B cell (primary cell): ENCODE measurements around the gene INAFM2. TPM values are rescaled to one million over a fixed set of nuclear protein-coding genes. Genes with fewer than 3 reads are reported as not detected.

Experiments used
- ATAC-seq: fragments of 200-7000 bp; cut with Tn5 transposase; one replicate; pipeline ENCODE4 v1.10.0; 2021; ENCODE audit warnings: low read depth, mild to moderate bottlenecking, moderate number of reproducible peaks, moderate library complexity
- CTCF ChIA-PET: fragments of 350-600 bp; sonication (Branson Sonifier 250); formaldehyde crosslinking; loops from one replicate; lab custom pipeline; 2021; ENCODE audit warnings: antibody characterized with exemption, inconsistent platforms; lab: Charles Lee
- POLR2A ChIA-PET: fragments of 350-600 bp; sonication (Branson Sonifier 250); formaldehyde crosslinking; loops from one replicate; lab custom pipeline; 2021; ENCODE audit warnings: antibody characterized with exemption; lab: Charles Lee
- DNase-seq: peaks from one replicate; pipeline ENCODE4 v3.0.0; 2013
- H2AFZ ChIP-seq: 2 replicates; pipeline ENCODE4 v1.6.1; 2012; ENCODE audit warnings: mild to moderate bottlenecking, low read depth, low read length; ENCODE audit not compliant: insufficient read depth, poor library complexity, severe bottlenecking
- H3K27ac ChIP-seq, 2 donors: 1 replicate in 1 of 2; 2 replicates in 1 of 2; pipeline ENCODE4 v1.5.1; 2012 to 2013; ENCODE audit warnings: low read length in 2 of 2, mild to moderate bottlenecking in 2 of 2, moderate library complexity in 1 of 2
- H3K27me3 ChIP-seq, 4 experiments: fragments of 200-600 bp in 1 of 4; sonication (generic) in 1 of 4; replicated peaks in 1 of 4; 1 replicate in 2 of 4; 2 replicates in 2 of 4; pipeline versions ENCODE4 v1.6.1 to v1.7.0; 2013 to 2016; ENCODE audit warnings: low read length in 3 of 4, mild to moderate bottlenecking in 2 of 4, mixed read lengths in 1 of 4, moderate library complexity in 1 of 4; ENCODE audit not compliant: insufficient read depth in 4 of 4, control insufficient read depth in 3 of 4; ENCODE audit errors: control extremely low read depth in 1 of 4
- H3K36me3 ChIP-seq, 2 experiments: replicated peaks in 1 of 2; 1 replicate in 1 of 2; 2 replicates in 1 of 2; pipeline versions ENCODE4 v1.6.1 to v1.7.1; 2013; ENCODE audit warnings: low read length in 1 of 2; ENCODE audit not compliant: insufficient read depth in 2 of 2, control insufficient read depth in 1 of 2; ENCODE audit errors: control extremely low read depth in 1 of 2, extremely low read depth in 1 of 2
- H3K4me1 ChIP-seq, 2 donors: fragments of 200-600 bp in 1 of 2; sonication (generic) in 1 of 2; 1 replicate in 1 of 2; 2 replicates in 1 of 2; pipeline versions ENCODE4 v1.5.1 to v1.6.1; 2013 to 2017; ENCODE audit warnings: low read length in 2 of 2; ENCODE audit not compliant: control insufficient read depth in 2 of 2, insufficient read depth in 2 of 2
- H3K4me2 ChIP-seq: replicated peaks from 2 replicates; pipeline ENCODE3; 2012; ENCODE audit warnings: mild to moderate bottlenecking, low read depth, low read length; ENCODE audit not compliant: poor library complexity, severe bottlenecking
- H3K4me3 ChIP-seq, 5 experiments: fragments of 200-600 bp in 1 of 5; sonication (generic) in 1 of 5; 1 replicate in 3 of 5; 2 replicates in 2 of 5; pipeline versions ENCODE4 v1.5.1 to v1.7.0; 2011 to 2016; ENCODE audit warnings: low read length in 4 of 5, mild to moderate bottlenecking in 4 of 5, low read depth in 2 of 5, control low read depth in 1 of 5, moderate library complexity in 1 of 5; ENCODE audit not compliant: insufficient read depth in 1 of 5; ENCODE audit errors: control extremely low read depth in 1 of 5, extremely low read depth in 1 of 5
- H3K79me2 ChIP-seq: fragments of 200-600 bp; sonication (generic); one replicate; pipeline ENCODE4 v1.6.0; 2016; ENCODE audit warnings: low read length; ENCODE audit not compliant: control insufficient read depth, insufficient read depth
- H3K9ac ChIP-seq: fragments of 200-600 bp; sonication (generic); 2 replicates; pipeline ENCODE4 v1.6.1; 2017; ENCODE audit warnings: mild to moderate bottlenecking, low read length, moderate library complexity
- H3K9me3 ChIP-seq, 3 donors: one replicate each; pipeline versions ENCODE4 v1.6.1 to v1.7.1; 2013; ENCODE audit warnings: low read length in 2 of 3; ENCODE audit not compliant: control insufficient read depth in 2 of 3, insufficient read depth in 1 of 3; ENCODE audit errors: control extremely low read depth in 1 of 3
- H4K20me1 ChIP-seq: 2 replicates; pipeline ENCODE4 v1.6.0; 2012; ENCODE audit warnings: mild to moderate bottlenecking, low read length; ENCODE audit not compliant: insufficient read depth, control insufficient read depth, poor library complexity, severe bottlenecking
- H3K27ac Mint-ChIP-seq: one replicate; pipeline ENCODE4 v1.8.0; 2021; ENCODE audit warnings: mixed read lengths
- H3K27me3 Mint-ChIP-seq: one replicate; pipeline ENCODE4 v1.8.0; 2021; ENCODE audit warnings: mixed read lengths
- H3K4me1 Mint-ChIP-seq: one replicate; pipeline ENCODE4 v1.8.0; 2021; ENCODE audit warnings: mixed read lengths
- H3K4me3 Mint-ChIP-seq: one replicate; pipeline ENCODE4 v1.8.0; 2021; ENCODE audit warnings: mixed read lengths
- H3K9me3 Mint-ChIP-seq: one replicate; pipeline ENCODE4 v1.8.0; 2022; ENCODE audit warnings: mixed read lengths; ENCODE audit not compliant: insufficient read depth
- EZH2 ChIP-seq: IDR thresholded peaks from 2 replicates; pipeline ENCODE4 v1.6.1; 2012; ENCODE audit warnings: borderline replicate concordance, low read depth, mild to moderate bottlenecking, moderate library complexity, low read length; ENCODE audit not compliant: insufficient read depth, poor library complexity, severe bottlenecking
- WGBS: methylation state at CpG from one replicate; pipeline ENCODE4 v1.1.5; 2013; ENCODE audit warnings: missing lambda C conversion rate; ENCODE audit not compliant: insufficient coverage; 5-methylcytosine and 5-hydroxymethylcytosine counted together
- intact Hi-C: fragments of 100-400 bp; cut with micrococcal nuclease; formaldehyde crosslinking; loops from one replicate; pipeline ENCODE4 v1.10.0; 2022
- polyA plus RNA-seq: library from polyadenylated mRNA; depleted of rRNA; stranded (reverse); fragments of >200 nt; gene quantifications from 2 replicates; pipeline ENCODE4 v1.2.3, GENCODE V29; 2012
- total RNA-seq, 2 donors: library from RNA; stranded (reverse); fragments of 120-200 nt in 1 of 2; gene quantifications; 1 replicate in 1 of 2; 2 replicates in 1 of 2; pipeline versions ENCODE4 v1.2.3 to v1.2.4, GENCODE V29; 2013 to 2022
- TF ChIP-seq, protein P1 (sequence below): fragments of 200-600 bp; IDR thresholded peaks from one replicate; pipeline ENCODE4 v1.8.0; 2022; ENCODE audit warnings: antibody characterized with exemption, mild to moderate bottlenecking

INAFM2 gene
- total and polyA plus RNA-seq, 2 donors (not counting 1 experiment from before 2014, with no cell fraction given) = 3.0 to 7.0 TPM

DNA sequence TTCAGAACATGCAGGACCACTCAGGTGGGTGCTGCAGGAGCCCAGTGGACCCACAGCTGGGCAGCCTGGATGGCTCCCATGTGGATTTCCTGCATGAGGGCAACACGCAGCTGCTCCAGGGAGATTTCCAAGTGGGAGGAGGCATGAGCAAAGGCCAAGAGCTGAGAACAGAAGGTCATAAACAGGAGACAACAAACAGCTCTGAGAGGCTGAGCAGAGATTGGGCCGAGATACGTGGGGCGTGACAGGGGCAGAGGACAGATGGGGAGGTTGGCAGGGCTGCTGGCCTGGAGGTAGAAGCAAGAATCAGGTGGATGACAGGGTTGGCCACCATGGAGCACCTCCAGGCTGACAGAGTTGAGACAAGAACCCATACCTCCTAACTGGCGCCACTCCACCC lies 30.2 kb downstream of the INAFM2 start:
- no peak for DNase-seq
- H3K4me2 ChIP-seq = no peak overlapping the region
- no peak overlapping the region for H3K4me3 ChIP-seq
- no peak for ATAC-seq
- intact Hi-C loops = no loop called here
- 96% methylated on average over 4 of the region's 5 CpGs for WGBS
- H3K4me1 ChIP-seq = peaks cover 4 to 8% of the 10 kb centered on the region in 2 donors
- TF ChIP-seq, protein P1, sequence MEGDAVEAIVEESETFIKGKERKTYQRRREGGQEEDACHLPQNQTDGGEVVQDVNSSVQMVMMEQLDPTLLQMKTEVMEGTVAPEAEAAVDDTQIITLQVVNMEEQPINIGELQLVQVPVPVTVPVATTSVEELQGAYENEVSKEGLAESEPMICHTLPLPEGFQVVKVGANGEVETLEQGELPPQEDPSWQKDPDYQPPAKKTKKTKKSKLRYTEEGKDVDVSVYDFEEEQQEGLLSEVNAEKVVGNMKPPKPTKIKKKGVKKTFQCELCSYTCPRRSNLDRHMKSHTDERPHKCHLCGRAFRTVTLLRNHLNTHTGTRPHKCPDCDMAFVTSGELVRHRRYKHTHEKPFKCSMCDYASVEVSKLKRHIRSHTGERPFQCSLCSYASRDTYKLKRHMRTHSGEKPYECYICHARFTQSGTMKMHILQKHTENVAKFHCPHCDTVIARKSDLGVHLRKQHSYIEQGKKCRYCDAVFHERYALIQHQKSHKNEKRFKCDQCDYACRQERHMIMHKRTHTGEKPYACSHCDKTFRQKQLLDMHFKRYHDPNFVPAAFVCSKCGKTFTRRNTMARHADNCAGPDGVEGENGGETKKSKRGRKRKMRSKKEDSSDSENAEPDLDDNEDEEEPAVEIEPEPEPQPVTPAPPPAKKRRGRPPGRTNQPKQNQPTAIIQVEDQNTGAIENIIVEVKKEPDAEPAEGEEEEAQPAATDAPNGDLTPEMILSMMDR = no peak
- TF ChIP-seq EZH2 = no peak
- H3K4me1 Mint-ChIP-seq = peaks cover 8% of the 10 kb centered on the region
- H3K9ac ChIP-seq = no peak overlapping the region
- ChIA-PET CTCF (interaction anchor here (1.4 kb wide), 1 partner anchor 18 kb away, joined by 3 read pairs; no protein-coding TSS in a partner anchor), POLR2A (interaction anchor here (0.6 kb wide), 1 partner anchor 91 kb away, joined by 7 read pairs; no protein-coding TSS in a partner anchor)
- H2AFZ ChIP-seq = no peak overlapping the region
- H3K27ac Mint-ChIP-seq = no peak overlapping the region
- peaks cover 0 to 6% (median 0%) of the 10 kb centered on the region in 4 experiments for H3K27me3 ChIP-seq
- H4K20me1 ChIP-seq = peaks cover 5% of the 10 kb centered on the region
- no peaks in the 10 kb centered on the region for H3K9me3 Mint-ChIP-seq
- peaks cover 2% of the 10 kb centered on the region for H3K79me2 ChIP-seq
- H3K36me3 ChIP-seq = no peaks in the 10 kb centered on the region
- no peaks in the 10 kb centered on the region for H3K9me3 ChIP-seq
- no peak overlapping the region for H3K4me3 Mint-ChIP-seq
- H3K27me3 Mint-ChIP-seq = peaks cover 8% of the 10 kb centered on the region
- no peak overlapping the region for H3K27ac ChIP-seq

DNA sequence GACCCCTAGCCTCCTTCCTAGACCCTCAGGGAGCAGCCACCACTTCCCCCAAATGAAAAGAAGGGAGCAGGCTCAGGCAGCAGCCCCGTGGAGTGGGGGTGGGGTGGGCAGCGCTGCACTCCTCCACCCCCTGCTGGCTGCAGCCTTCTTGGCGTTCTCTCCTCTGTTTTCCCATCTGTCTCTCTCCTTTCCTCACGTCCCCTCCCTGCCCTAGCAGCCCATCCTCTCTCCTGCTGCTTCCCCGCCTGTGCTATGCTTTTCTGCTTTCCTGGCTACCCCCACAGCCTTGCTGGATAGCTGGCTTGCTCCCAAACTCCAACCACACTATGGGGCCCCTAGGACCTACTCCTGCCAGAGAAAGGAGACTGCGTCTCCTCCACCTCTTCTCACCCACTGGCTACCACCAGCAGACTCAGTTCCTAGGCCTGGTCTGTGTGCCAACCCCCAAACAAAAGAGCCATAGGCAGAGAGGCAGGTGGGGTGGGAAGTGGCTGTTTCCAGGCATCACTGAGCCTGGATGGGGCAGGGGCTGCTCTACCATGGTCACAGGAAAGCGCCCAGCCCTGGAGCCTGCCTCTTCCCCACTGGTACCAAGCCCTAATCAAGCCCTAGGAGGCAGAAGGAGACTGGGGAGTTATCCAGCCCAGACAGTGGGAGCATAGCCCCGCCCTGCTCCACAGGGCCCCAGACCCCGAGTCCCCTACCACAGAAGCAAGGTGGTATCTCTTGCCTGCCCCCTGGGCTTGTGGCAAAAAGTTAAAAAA lies 31.1 kb downstream of the INAFM2 start:
- H4K20me1 ChIP-seq = peaks cover 13% of the 10 kb centered on the region
- Mint-ChIP-seq H3K4me3 (no peak overlapping the region), H3K27ac (no peak overlapping the region), H3K9me3 (no peaks in the 10 kb centered on the region), H3K4me1 (peaks cover 12% of the 10 kb centered on the region), H3K27me3 (peaks cover 8% of the 10 kb centered on the region)
- H3K9ac ChIP-seq = no peak overlapping the region
- ChIA-PET CTCF (interaction anchor here (0.6 to 1.5 kb wide), 6 partner anchors 10 to 1727 kb away, joined by 3 to 6 read pairs (median 3); no protein-coding TSS in a partner anchor), POLR2A (interaction anchor here (0.6 to 0.8 kb wide), 3 partner anchors 51 to 392 kb away, joined by 3 to 7 read pairs (median 5); partner anchors contain the start of gene IVD)
- ATAC-seq (no peak), DNase-seq (no peak)
- no peaks in the 10 kb centered on the region for H3K9me3 ChIP-seq
- no peak overlapping the region for H3K27ac ChIP-seq
- H3K4me3 ChIP-seq = no peak overlapping the region
- H3K79me2 ChIP-seq = peaks cover 2% of the 10 kb centered on the region
- WGBS = 51% methylated on average over 4 of the region's 9 CpGs
- H3K4me2 ChIP-seq = no peak overlapping the region
- no peak overlapping the region for H2AFZ ChIP-seq
- H3K36me3 ChIP-seq = no peaks in the 10 kb centered on the region
- peaks cover 0 to 6% (median 0%) of the 10 kb centered on the region in 4 experiments for H3K27me3 ChIP-seq
- intact Hi-C loops = no loop called here
- peaks cover 6 to 11% of the 10 kb centered on the region in 2 donors for H3K4me1 ChIP-seq
- TF ChIP-seq, protein P1 = no peak
- TF ChIP-seq EZH2 = no peak
